ENCODE results near the gene GLYAT. TPM values are rescaled to one million over a fixed set of nuclear protein-coding genes. Genes with fewer than 3 reads are reported as not detected.

GLYAT gene
- total RNA-seq, 3 donors from 2014 or later: 15.8 TPM; not detected in 2

GRCh38 chr11:58770166-58770565 is 38.4 kb upstream of the GLYAT start:
- DNase-seq (ENCODE audit: low spot score in 2 of 2): no peak
- TF ChIP-seq POLR2AphosphoS5 (IDR thresholded peaks at IDR 0.05): no peak
- TF ChIP-seq POLR2A (IDR thresholded peaks at IDR 0.05): no peak
- no peak for TF ChIP-seq CTCF (IDR thresholded peaks at IDR 0.05)
- Histone ChIP-seq H3K27me3 (no peaks in the 10 kb centered on the region), H3K4me1 (no peaks in the 10 kb centered on the region), H3K27ac (no peak overlapping the region), H3K36me3 (no peaks in the 10 kb centered on the region), H3K4me3 (no peak overlapping the region), H3K9me3 (no peaks in the 10 kb centered on the region)
- intact Hi-C loops (cut with DNase I; ENCODE audit: low total_unique reads): no loop called here

- no peaks in the 10 kb centered on the region for H3K9me3 ChIP-seq
These were observed 37.6 kb upstream of the GLYAT start for GRCh38 chr11:58769308-58769707.

GRCh38 chr11:58768137-58768536 is 36.4 kb upstream of the GLYAT start:
- TF ChIP-seq POLR2AphosphoS5 (IDR thresholded peaks at IDR 0.05): no peak
- TF ChIP-seq CTCF (IDR thresholded peaks at IDR 0.05): no peak
- no peak for TF ChIP-seq POLR2A (IDR thresholded peaks at IDR 0.05)
- intact Hi-C loops (cut with DNase I; ENCODE audit: low total_unique reads): no loop called here
- H3K4me1 ChIP-seq: no peaks in the 10 kb centered on the region
- H3K27ac ChIP-seq: no peak overlapping the region
- H3K36me3 ChIP-seq: no peaks in the 10 kb centered on the region
- no peaks in the 10 kb centered on the region for H3K27me3 ChIP-seq
- DNase-seq (ENCODE audit: low spot score in 2 of 2): no peak
- H3K4me3 ChIP-seq: no peak overlapping the region
- no peaks in the 10 kb centered on the region for H3K9me3 ChIP-seq

More at GRCh38 chr11:58769308-58769707, 37.6 kb upstream of the GLYAT start:
- Histone ChIP-seq H3K4me1 (no peaks in the 10 kb centered on the region), H3K4me3 (no peak overlapping the region), H3K27me3 (no peaks in the 10 kb centered on the region), H3K36me3 (no peaks in the 10 kb centered on the region), H3K27ac (no peak overlapping the region)
- intact Hi-C loops (cut with DNase I; ENCODE audit: low total_unique reads): no loop called here
- TF ChIP-seq POLR2AphosphoS5 (IDR thresholded peaks at IDR 0.05) (no peak), CTCF (IDR thresholded peaks at IDR 0.05) (no peak), POLR2A (IDR thresholded peaks at IDR 0.05) (no peak)
- no peak for DNase-seq (ENCODE audit: low spot score in 2 of 2)

- intact Hi-C loops (cut with DNase I; ENCODE audit: low total_unique reads): no loop called here
These were observed 33.3 kb upstream of the GLYAT start for GRCh38 chr11:58765078-58765477.

GRCh38 chr11:58763120-58763490 is 31.4 kb upstream of the GLYAT start:
- H3K27me3 ChIP-seq: no peaks in the 10 kb centered on the region
- H3K36me3 ChIP-seq: no peaks in the 10 kb centered on the region
- no peak overlapping the region for H3K27ac ChIP-seq
- H3K9me3 ChIP-seq: no peaks in the 10 kb centered on the region
- no peak overlapping the region for H3K4me3 ChIP-seq
- no peak for DNase-seq (ENCODE audit: low spot score in 2 of 2)
- intact Hi-C loops (cut with DNase I; ENCODE audit: low total_unique reads): no loop called here
- TF ChIP-seq CTCF (IDR thresholded peaks at IDR 0.05) (no peak), POLR2AphosphoS5 (IDR thresholded peaks at IDR 0.05) (no peak), POLR2A (IDR thresholded peaks at IDR 0.05) (no peak)
- no peaks in the 10 kb centered on the region for H3K4me1 ChIP-seq

More at GRCh38 chr11:58765078-58765477, 33.3 kb upstream of the GLYAT start:
- no peak overlapping the region for H3K27ac ChIP-seq
- TF ChIP-seq POLR2A (IDR thresholded peaks at IDR 0.05): no peak
- no peak for TF ChIP-seq POLR2AphosphoS5 (IDR thresholded peaks at IDR 0.05)
- no peak for TF ChIP-seq CTCF (IDR thresholded peaks at IDR 0.05)
- no peaks in the 10 kb centered on the region for H3K9me3 ChIP-seq
- H3K27me3 ChIP-seq: no peaks in the 10 kb centered on the region
- no peak overlapping the region for H3K4me3 ChIP-seq
- no peak for DNase-seq (ENCODE audit: low spot score in 2 of 2)
- no peaks in the 10 kb centered on the region for H3K4me1 ChIP-seq
- H3K36me3 ChIP-seq: no peaks in the 10 kb centered on the region
